ENCODE data around the gene PDE6H.

Gene PDE6H

DNA sequence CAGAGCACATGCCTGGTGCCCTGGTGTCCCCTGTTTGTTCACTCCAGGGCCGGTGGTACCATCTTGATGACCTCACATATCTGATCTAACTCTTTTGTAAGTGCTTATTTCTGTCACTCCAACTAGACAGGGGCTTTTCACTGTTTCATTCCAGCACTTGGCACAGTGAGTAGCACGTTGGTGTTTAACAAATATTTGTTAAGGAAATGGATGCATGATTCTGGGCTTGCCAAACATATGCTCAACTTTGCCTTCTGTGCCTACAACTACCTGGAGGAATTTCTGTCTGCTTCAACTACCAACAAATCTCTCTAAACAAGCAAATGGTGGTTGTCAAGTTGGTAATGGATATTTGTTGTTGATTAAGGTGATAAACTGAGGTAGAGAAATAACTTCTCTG lies 31.6 kb downstream of the PDE6H start:
- DNase-seq (ENCODE audit: low spot score): no peak

DNA sequence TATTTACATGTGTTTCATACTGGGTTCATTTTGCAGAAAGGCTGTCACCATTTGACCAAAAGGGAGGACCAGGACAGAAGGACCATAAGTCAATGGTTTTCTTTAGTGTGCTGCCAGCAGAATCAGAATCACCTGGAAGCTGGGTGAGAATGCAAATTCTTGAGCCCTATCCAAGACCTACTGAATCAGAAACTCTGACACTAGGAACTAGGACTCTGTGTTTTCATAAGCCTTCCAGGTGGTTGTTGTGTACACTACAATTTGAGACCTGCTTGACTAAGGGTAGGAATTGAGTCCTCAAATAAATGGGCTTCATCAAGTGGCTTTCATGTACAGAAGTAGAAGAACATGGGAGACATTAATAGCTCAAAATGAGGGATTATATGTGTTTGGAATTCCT lies 32.2 kb downstream of the PDE6H start:
- no peak for DNase-seq (ENCODE audit: low spot score)

DNA sequence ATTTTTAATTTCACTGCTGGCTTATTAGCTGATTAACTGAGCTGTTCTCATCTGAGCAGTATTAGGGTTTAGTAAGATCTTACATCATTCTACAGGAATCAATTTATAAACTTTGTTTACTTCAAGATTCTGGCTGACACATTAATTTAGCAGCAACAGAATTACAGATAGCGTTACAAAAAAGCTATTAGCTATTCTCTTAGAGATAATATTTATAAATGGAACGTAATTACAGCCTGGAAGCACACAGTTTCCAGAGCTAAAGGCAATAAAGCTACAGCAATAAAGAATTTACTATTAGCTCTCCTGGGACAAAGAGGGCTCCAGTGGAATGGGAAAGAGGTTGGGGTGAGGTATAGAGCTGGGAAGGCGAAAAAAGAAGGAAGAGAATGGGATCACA lies 34.7 kb downstream of the PDE6H start:
- no peak for DNase-seq (ENCODE audit: low spot score)

DNA sequence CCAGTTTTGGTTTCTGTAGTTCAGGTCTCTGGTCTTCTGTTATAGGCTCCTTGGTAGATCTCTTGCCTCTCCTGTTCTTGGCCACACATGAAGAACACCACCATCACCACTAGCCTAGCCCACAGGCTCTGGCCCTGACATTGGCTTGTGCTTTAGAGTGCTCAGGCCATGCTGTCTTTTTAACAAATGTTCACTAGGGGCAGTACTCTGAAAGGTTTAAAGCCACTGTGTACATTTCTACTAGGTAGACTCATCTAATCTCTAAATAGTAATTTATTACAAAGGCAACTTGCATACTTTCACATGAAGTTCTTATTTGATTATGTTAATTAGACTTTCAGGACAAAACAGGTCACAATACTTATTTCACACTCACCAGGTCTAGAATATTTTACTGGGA lies 38.3 kb downstream of the PDE6H start:
- DNase-seq (ENCODE audit: low spot score): no peak

DNA sequence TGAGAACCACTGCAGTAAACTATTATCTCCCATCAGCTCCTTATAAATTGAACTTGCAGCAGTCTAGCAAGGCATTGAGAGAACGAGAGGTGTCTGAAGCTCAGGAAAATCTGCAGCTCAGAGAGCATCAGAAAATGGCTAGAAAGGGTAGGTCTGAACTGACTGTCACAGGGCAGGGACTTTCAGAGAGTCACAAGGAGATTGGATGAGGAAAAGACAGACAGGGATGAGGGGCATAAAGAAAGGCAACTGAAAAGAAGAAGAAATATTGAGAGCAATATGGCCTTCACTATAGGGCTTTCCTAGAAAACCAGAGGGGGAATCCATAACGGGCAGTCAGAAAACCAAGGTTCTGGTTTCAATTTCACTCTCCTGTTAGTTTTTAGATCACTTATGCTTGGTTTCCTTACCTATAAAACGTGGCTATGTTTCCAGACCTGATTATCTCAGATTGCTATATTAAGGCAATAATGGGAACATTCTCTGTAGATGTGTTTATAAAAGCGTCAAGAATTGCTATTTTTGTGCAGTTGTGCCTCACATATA lies 40.9 kb downstream of the PDE6H start:
- no peak for DNase-seq (ENCODE audit: low spot score)

DNA sequence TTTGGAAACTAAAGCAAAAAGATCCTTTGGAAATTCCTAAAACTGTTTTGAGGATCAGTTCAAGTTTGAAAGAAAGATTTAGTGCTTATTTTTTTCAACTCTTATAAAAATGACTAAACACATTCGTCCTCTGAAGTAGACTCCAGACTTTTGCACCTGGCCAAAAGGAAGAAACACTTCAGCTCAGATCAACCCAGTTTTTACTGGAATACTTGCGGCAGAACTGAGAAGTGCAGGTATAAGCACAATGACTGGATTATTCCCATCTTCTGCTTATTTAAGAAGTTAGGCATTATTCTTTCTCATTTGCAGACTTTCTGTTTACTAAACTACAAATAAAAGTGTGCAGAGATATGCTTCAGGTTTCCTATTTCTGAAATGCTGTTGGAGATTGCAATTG lies 41.9 kb downstream of the PDE6H start:
- no peak for DNase-seq (ENCODE audit: low spot score)

DNA sequence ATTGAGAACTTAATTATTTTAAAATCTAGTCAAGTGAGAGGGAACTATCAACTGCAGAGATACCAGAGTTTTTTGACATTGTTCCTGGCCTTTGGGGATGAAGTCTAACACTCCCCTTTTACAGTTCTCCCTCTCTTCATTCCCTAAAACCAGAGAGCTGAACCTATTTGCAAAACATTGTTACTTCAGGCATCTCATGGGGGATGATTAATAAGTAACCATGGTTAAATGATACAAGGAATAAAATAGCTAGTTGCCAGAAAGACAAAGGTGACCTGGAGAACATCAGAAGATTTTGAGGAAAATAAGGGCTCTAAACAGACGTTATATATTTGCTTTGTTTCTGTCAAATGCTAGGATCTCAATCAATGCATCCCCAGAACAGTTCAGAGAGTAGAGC lies 42.3 kb downstream of the PDE6H start:
- DNase-seq (ENCODE audit: low spot score): no peak

DNA sequence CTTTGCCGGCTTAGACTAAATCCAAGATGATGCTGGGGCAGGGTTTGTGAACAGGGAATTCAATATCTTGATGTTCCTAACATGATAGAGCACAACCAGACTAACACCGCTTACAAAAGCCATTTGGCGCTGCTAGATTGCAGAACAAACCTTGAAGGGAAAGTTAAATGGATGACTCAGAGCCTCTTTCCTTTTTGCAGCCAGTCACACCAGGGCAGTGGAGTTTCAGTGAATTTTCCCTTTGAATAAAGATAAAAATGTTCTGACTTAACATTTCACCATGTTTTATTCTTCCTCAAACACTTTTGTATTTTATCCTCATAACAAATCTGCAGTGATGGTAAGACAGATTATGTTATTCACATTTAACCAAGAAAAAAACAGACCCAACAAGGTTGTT lies 47.3 kb downstream of the PDE6H start:
- no peak for DNase-seq (ENCODE audit: low spot score)
